Measurements from ENCODE around the gene NOTCH2NLA.
"Not testable (repeated sequence)": the region's sequence is repeated elsewhere in the genome, so short reads cannot be mapped to it uniquely, and the experiment has no call there.

NOTCH2NLA gene

DNA sequence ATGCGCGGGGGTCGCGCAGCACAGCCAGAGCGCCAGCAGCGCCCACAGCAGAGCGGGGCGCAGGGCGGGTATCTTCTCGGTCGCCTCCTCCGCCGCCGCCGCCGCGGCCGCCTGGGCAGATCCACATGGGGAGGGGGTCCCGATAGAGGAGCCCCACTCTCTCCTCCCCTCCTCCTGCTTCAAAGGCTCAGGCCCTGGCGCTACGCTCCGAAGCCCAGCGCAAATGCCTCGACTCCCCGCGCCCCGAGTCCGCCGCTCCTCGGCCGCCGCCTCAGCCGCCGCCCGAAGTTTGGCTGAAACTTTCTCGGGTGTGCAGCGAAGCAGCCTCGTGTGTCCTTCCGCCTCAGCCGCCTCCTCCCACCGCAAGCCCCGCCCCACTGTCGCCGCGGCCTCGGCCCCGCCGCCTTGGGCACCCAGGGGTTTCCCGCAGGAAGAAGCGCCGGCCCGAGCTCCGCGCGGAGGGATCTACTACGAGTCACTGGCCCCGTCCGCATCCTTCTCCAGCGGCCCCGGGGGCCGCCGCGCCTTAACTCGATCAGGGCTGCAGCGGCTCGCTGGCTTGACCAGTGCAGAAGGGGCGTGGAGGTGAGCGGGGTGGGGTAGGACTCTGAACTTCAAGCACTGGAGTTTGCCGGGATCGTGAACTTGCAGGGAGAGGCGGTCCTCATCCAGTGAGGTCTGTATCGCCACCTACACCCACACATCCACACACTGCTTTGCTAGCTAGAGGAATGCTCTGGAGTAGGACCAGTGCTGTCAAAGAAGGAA, at the start of gene NOTCH2NLA:
Gene NOTCH2NLA (minus strand): TSS at position 312 of the 768 bp plus-strand sequence. CDS start 39,684 bp downstream, outside the sequence.
- DNase-seq (ENCODE audit: low spot score) = peak; percentile 3

DNA sequence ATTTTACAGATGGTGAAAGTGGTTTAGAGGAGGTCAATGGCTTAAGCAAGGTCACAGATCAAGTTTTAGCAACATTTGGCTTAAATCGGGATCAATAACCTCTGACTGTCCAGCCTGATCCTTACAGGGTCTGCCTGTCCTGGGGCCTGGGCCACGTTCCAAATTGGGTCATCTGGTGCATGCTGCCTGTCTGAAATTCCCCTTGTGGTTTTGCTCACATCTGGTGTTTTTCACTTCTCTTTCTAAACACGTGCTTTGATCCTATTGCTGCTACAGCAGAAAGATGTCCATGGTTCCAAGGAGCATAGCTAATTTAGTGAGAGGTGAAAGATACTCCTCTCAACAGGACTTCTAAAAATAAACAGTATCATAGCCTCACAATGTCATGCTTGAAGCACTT, 49.5 kb upstream of the NOTCH2NLA start:
- not testable (repeated sequence) for DNase-seq (ENCODE audit: low spot score)

DNA sequence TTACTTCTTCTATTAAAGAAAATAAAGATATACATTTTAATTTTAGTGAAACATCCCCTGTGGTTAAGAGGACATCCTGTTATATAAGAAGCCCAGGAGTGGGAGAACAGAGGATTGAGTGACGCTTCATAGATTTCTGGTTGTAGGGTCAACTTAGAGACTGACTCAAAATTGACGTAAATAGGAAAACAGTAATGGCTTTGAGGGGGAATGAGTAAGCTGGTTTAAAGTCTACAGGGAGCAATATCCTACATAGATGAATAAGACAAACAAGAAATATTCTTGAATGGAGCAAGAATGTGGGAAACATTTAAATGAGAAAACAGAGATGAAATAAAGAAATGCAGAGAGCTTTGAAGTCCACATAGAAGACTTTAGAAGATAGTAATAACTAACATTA, 48.3 kb upstream of the NOTCH2NLA start:
- DNase-seq (ENCODE audit: low spot score) = not testable (repeated sequence)

DNA sequence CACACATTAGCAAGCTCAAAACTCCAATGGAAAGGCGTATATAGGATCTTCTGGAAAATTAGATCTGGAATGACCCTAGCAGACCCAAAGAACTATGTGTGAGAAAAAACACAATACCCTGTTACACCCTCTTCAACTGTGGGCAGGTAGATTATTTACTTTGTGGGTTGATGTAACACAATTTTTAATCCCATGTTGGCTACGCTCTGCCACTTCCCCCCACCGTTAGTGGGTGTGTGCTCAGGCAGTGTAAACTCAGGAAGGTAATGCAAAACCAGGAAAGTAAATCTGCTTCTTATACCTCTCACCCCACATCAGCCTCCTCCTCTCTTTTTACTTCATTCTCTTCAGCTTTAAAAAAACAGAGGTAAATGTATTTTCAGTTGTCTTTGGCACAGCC, 45.3 kb upstream of the NOTCH2NLA start:
- not testable (repeated sequence) for DNase-seq (ENCODE audit: low spot score)

DNA sequence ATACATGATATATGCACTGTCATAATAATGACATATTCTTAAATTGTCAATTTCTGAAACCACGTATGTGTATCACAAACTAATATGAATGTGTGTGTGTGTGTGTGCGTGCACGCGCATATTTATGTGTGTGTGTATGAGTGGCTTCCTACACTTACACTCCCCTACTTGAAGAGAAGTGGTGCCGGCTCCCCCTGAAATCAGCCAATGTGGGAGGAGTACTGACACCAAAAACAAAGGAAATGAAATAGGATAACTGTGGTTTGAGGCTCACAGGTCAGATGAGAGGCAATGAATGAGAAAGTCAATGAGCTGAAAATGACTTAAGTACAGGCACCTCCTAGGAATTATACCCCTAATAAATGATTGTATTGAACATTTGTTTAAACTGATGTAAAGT, 44.4 kb upstream of the NOTCH2NLA start:
- DNase-seq (ENCODE audit: low spot score) = not testable (repeated sequence)

DNA sequence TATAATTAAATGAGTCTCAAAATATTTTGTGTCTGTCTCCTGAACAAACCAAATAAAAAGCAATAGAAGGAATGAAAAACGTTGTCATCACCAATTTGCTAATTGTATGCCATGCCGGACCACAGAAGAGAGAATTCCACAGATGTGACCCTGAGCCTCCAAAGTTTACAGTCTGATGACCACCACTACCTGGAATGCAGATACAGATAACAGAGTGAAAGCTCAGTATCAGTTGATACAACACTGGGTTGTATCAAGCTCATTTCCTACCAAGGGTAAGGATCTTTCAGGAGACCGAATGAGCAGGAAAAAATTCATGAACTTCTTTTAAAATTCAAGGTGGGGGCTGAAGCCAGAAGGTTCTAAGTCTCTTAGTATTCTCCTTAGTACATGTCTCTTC, 43.9 kb upstream of the NOTCH2NLA start:
- not testable (repeated sequence) for DNase-seq (ENCODE audit: low spot score)

DNA sequence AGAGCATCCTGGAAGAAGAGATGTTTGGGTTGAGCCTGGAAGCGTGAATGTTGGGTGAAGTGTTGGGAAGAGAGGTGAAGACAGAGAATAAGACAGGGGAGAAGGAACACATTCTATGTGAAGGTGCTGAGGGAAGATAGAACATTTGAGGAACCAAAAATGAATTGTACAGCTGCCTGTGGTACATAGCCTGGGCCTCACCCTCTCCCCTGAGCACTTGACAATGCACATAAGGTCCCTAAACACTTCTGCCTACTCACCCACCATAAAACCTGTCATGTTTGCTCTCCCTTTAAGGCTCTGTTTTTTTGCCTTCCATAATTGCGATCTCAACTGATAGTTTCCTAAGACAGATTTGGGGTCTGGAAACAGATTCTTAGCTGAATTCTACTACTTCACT, 43.2 kb upstream of the NOTCH2NLA start:
- not testable (repeated sequence) for DNase-seq (ENCODE audit: low spot score)

DNA sequence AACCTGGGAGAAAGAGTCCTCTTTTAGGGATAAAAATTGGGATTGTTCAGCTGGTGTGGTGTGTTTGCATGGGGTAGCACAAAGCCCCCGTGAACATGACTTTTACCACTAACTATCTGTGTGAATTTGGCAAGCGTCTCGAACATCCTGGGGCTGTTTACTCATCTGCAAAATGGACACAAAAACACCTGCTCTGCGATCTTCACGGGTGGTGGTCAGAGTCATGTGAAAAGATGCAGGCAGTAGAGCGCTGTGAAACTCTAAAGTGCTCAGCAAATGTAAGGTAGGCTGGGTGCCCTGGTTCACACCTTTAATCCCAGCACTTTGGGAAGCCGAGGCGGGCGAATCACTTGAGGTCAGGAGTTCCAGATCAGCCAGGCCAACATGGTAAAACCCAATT, 41.3 kb upstream of the NOTCH2NLA start:
- not testable (repeated sequence) for DNase-seq (ENCODE audit: low spot score)

DNA sequence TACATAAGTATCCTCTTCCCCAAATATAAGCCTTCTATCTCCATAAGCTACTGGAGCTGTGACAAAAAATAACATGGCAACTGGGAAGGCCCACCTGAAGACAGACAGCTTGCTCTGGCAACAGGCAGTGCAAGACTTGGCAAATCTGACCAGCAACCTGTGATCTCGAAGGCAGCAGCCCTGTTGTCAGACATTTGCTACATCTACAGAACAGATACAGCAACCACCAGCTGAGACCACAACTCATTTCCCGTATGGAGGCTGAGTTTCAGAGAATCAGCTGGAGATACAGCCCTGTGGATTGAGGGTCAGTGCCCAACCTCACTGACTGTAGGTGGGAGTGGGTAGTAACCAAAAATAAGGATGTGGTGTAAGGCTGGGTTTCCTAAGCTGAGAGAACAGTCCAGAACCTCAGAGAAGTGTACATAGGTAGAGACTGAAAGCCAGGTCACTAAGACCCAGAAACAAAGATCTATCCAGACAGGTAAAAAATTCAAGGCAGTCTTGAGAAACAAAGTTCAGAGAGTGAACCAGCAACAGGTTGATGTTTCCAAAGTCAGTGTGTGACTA, 37.4 kb upstream of the NOTCH2NLA start:
- DNase-seq (ENCODE audit: low spot score) = not testable (repeated sequence)

DNA sequence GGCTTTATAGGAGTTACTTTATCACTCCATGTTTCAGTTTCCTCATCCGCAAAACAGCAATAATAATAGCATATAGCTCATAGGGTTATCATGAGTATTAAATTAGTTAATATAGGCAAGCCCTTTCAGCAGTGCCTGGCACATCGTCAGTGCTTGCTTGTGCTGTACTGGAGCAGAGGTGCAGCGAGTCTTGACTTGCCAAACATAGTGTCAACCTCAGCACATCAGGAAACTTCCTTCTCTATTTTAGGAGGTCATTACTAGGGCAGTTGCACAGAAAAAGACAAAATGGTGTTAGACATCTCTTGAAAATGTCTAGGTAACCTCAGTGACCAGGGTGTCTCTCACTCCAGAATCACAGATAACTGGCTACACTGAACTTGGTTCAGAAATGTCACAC, 35.9 kb upstream of the NOTCH2NLA start:
- not testable (repeated sequence) for DNase-seq (ENCODE audit: low spot score)

DNA sequence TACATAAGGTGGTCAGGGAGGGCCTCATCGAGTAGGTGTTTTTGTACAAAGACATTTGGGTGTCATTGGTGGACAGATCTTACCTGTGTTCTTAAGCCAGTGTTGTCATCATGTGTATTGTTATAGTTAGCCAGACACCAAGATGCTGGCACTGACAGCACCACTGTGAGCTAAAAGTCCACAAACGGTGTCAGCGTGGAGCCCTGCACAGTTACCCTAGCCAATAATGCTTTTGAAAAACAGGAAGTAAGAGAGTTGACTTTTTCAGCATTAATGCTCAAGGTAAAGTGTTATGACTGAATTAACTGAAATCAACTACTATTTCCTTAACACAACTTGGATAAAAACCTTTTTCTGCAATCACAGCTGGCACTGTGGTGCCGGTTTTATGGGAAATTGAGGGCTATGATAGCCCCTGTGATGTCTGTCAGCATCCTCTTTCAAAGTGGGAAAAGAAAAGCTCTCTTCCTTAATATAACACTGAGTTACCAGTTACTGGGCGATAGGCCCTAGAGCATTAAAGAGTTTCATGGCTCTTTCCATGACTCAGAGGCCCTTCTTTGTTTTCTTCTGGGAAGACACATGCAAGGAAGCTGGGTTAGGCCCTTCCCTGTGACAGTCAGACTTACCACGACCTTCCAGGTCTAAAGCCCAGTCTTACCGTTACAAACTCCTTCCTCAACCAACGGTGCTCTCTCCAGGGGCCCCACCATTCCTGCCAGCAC, 31.3 kb upstream of the NOTCH2NLA start:
- not testable (repeated sequence) for DNase-seq (ENCODE audit: low spot score)

DNA sequence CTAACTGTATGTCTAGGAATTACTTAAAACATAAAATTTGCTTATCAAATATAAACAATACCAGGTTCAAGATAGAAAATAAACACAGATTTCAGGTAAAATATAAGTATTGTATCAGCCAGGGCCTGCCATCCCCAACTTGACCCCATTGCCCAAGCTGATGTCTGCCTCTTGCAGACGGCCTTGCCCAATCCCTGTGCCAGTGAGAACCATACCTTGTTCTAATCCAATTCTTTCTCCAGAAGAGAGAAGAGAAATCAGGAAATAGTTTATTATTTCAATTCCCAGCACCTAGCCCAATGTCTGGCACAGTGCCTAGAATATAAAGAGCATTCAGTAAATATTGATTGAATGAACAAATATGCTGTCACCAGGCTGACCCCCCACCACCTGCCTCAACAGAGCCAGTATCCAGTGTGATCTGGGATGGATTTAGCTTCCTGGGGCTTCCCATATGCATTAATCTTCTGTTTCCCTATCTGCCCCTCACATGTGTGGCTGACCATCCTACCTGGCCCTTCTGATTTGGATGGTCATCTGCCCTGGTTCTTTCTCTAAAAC, 29.3 kb upstream of the NOTCH2NLA start:
- DNase-seq (ENCODE audit: low spot score) = not testable (repeated sequence)

DNA sequence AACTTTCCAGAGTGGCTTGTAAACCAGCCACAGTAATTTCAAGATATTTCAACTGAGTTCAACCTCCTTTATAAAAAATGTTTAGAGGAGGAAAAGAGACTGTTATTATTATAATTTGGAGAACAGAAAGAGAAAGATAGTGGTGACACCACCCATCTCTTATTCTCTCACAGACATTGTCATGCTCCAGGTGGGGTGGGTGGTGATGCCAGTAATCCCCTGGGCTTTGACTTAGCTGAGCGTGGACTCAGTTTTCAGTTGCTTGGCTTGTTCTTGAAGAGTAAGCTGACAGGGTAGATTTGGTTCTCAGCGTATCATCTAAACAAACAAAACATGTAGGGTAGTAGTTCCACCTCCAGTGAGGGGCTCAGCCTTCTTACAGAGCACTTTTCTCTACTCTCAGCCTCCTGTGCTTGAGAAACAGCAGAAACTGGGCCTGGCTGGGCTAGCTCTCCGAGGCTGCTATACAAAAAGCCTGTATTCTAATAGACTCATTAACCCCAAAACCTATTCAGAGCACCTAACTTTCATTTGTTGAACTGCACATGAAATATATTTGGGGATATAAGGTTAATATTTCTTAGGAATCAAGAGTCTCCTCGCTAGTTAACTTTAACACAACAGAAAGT, 25.9 kb upstream of the NOTCH2NLA start:
- not testable (repeated sequence) for DNase-seq (ENCODE audit: low spot score)

DNA sequence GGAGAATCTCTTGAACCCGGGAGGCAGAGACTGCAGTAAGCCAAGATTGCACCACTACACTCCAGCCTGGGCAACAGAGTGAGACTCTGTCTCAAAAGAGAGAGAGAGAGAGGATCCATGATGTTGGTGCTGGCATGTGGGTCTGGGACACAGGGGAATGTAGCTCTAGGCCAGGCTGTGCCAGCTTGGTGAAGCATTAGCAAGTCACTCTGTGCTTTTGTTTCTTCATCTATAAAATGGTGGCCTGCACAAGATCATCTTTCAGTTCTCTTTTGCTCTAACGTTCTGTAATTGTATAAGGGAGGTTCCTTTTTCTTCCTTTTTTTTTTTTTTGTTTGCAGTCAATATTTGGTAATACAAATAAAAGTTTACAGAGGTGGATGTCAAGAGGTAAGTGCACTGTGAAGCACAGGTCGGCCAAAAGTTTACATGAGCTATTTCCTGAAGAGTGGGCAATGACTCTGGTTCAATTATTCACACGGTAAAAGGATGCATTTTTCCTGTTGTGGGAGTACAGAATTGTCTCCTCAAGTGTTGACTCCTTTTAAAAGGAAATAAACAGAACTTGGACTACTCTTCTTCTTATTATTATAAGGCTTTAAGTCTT, 24.5 kb upstream of the NOTCH2NLA start:
- DNase-seq (ENCODE audit: low spot score) = not testable (repeated sequence)

DNA sequence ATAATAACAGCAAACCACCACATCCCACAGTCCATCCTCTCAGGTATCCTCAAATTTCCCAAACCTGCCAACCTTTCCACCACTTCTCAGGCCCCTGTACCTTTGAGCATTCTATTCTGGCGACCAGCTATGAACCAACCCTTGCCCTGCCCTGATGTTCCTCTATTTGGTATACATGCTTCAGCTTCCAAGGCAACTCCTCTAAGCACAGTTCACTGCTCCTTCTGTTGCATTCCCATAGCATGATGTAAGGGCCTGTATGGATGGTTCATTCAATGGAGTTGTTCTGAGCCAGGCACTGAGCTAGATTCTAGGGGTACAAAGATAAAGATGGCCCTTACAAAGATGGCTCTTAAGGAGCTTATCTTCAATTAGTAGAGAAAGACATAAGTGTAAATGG, 22.7 kb upstream of the NOTCH2NLA start:
- DNase-seq (ENCODE audit: low spot score) = not testable (repeated sequence)

DNA sequence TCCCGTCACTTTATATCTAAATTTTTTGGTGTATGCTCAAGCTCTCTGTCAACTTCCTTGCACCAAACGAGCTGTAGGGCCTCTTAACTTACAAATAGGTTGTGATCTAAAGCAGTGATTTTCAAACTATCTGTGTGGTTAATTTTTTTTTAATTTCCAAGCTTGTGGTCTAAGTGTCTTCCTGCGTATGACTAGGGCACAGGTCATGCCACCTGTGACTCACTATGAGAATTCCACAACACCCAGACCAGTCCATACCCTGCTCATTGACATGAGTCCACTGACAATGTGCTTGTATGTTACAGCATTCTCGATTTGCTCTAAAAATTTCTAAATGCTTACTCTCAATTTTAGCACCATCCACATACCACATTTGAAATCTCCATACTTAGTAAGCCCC, 19.8 kb upstream of the NOTCH2NLA start:
- not testable (repeated sequence) for DNase-seq (ENCODE audit: low spot score)

DNA sequence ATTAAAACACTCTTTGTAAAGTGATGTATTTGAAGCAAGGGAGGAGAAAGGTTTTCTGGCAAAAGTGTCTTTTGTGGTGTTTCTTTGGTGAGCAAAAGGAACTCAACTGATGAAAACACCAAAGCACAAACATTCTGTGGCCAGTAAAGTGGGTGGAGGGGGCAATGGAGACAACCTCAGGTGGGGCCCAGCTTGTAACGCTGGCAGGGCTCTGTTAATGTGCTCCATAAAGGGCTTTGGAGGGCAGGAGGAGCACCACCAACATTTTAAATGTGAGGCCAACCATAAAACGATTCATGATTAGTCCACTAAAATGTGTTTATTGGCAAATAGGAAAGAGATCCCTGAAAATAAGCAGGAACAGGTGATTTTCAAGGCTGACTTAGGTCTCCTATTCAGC, 7.8 kb upstream of the NOTCH2NLA start:
- not testable (repeated sequence) for DNase-seq (ENCODE audit: low spot score)

DNA sequence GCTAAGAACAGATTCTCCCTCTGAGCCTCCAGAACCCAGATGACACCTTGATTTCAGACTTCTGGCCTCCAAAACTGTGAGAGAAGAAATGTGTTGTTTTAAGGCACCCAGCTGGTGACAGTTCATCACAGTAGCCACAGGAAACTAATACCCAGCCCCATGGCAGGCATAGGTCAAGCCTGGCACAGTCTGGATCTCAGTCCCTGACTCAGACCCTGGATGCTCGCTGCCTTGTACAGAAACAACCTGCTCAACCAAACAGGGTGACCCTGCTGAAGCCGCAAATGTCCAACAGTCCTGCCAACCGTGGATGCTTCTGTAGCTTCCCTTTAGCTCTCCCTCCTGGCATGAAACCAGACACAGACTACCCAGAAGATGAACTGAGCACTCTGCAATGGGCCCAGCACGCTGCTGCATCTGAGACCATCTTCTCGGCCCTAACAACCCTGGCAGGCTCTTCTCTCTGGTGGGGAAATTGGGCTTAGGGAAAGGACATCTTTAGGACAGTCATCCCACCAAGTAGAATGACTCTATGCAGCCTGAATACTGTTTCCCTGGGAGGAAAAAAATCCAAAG, 7.3 kb upstream of the NOTCH2NLA start:
- DNase-seq (ENCODE audit: low spot score) = not testable (repeated sequence)

DNA sequence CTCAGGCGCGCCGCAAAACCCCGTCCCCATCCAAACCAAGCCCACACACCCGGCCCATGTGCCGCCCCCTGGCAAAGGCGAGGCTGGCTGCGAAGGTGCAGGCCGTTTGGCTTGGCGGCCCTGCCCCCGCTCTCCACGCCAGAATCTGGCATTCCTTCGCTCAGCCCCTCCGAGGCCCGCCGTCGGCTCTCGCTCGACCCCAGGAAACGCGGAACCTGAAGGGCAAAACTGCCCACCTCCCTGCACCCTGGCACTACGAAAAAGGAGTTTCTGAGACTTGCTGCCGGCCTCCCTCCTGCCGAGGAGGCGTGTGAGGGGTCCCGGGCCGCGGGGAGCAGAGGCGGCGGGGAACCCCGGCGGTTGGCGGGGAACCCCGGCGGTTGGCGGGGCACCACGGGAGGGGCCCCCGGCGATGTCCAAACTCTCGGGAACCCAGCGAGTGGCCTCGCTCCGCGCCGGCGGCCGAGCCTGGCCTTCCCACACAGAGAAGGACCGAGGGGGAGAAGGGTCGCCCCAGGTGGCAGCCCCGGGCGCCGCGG, 608 bp downstream of the NOTCH2NLA start:
- not testable (repeated sequence) for DNase-seq (ENCODE audit: low spot score)

DNA sequence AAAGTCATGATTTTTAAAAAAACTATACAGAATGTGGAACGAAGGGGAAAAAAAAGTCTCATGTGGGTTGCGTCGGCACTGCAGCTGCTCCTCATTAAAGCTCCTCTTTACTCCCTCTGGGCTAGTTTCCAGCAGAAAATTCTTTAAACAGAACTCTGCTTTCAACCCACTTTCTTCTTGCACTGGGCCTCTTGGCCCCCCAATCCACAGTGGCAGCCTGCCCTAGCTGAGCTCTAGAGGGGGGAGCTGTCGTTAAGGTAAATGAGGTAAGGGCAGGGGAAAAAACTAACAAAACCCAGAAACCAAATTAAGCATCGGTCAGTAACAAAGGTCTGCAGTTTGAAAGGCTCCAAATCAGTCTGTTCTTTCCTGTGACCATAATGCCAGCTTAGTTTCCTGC, 54.3 kb downstream of the NOTCH2NLA start:
- DNase-seq (ENCODE audit: low spot score) = not testable (repeated sequence)

DNA sequence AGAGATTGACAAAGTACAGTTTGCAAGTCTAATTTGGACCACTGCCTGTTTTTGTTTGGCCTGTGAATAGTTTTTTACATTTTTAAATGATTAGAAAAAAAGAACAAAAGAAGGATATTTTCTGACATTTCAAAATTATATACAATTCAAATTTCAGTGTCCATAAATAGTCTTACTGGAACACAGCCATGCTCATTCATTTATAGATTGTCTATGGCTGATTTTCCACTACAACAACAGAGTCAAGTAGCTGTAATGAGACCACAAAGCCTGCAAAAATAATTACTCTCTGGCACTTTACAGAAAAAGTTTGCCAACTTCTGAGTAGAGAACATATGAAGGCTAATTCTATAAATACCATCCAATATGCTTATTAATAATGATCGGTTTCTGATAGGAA, 61.1 kb downstream of the NOTCH2NLA start:
- DNase-seq (ENCODE audit: low spot score) = not testable (repeated sequence)

All from kidney tubule cell (primary cell).